HuH-7 (cell line): ENCODE data around the gene TRIM44.
"Not testable (repeated sequence)": the region's sequence is repeated elsewhere in the genome, so short reads cannot be mapped to it uniquely, and the experiment has no call there.

Source experiments
- DNase-seq: peaks from one replicate; pipeline ENCODE4 v3.0.0; 2011; ENCODE audit warnings: low spot score

The TRIM44 gene

DNA sequence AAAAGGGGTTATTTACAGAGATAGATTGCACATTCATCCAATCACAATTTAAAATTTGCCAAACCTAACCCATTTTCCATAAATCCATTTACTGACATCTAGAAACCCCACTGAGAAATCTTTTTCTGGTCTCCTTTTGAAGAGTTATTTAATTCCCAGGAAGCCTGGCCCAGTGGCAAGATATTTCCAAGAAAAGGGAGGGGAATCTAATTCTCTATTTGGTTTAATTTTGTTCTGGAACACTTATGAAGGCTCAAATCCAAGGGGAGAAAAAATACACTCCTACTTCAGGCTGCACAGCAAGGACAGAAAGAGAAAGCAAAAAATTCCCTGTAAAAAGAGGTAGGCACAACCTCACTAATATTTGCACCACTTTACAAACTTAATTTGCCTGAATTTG lies 193.1 kb downstream of the TRIM44 start:
- DNase-seq = no peak

DNA sequence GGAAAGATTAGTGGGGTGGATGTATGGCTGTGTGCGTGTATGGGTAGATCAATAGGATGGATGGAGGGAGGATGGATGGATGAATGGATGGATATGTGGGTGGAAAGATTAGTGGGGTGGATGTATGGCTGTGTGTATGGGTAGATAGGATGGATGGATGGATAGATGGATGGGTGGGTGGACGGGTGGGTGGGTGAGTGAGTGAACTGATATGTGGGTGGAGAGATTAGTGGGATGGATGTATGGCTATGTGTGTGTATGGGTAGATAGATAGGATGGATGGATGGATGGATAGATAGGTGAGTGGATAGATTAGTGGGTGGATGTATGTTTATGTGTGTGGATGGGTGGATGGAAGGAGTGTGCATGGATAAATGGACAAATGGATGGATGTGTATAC lies 193.7 kb downstream of the TRIM44 start:
- no peak for DNase-seq

DNA sequence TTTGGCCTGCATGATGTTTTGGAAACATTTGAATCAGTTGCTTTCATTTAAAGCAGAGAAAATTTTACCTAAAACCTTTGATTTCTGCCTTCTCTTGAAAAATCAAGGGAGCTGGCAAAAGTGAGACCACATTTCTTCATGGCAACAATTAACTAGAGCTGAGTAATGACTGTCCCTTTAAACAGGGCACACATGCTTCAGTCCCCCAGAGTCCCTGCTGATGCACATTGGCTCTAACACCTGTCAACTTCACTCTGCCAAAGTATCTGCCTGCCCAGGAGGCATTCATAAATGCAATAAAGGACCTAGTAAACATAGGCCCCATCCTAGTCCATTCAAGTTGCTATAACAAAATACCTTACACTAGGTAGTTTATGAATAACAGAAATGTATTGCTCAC lies 194.2 kb downstream of the TRIM44 start:
- DNase-seq = no peak

DNA sequence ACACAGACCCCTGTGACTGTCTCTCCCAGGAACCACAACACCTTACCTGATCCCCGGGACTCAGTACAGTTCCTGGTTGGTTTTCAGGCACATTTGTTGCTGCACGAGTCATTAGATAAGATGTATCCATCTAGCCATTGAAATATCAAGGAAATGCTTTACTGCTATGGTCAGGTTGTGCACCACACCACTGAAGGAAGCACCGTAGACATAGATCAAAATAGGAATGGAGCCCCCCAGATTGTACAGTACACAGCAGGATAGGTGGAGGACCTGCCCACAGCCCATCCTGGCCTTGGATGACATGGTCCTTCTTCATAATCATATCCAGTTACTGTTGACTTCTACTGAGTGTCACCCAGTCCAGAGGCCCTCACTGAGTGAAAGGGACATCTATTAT lies 195.3 kb downstream of the TRIM44 start:
- no peak for DNase-seq

DNA sequence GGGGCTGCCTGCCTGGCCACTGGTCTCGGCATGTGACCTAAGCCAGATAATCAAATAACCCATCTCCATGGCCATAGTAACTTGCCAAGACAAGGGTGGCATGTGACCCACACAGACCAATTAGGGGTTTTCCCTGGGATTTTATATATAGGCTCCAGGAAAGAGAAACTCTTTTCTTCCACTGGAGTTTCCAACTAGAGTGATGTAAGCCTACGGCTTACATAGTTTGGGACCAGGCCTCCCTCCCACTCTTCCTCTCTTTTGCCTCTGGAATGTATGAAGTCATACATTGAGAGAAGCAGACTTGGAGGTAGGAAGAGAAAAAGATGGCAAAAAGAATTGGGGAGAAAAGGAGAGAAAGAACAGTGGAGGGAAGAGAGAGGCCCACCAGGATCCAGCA lies 196.7 kb downstream of the TRIM44 start:
- no peak for DNase-seq

DNA sequence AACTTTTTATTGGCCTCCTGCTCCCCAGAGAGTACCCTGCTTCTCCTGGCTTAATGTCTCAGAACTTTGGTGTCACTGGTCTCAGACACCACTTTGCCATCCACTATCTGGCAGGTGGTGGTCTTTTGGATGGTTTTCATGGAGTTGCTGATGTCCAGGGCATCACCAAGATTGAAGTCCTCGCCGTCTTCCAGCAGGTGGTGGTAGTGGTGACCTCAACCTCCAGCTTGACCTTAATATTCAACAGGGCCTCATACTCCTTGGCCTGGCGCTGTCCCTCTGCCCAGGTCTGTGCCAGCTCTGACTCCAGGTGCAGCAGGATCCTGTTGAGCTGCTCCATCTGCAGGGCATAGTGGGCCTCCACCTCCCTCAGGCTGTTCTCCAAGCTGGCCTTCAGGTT lies 197.6 kb downstream of the TRIM44 start:
- DNase-seq = not testable (repeated sequence)

DNA sequence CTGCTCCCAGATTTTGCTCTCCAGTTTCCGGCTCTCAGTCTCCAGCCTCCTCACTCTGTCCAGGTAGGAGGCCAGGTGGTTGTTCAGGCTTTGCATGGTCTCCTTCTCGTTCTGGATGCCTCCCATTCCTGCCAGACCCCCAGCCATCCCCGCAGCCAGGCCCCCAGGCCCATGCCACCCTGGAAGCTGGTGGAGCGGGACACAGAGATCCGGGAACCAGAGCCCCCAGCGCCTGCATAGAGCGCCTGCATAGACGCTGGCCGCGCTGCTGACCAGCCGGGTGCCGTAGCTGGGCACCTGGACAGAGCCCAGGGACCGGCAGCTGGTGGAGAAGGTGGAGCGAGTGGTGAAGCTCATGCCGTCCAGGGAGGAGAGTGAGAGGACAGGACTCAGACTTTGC lies 198.6 kb downstream of the TRIM44 start:
- no peak for DNase-seq

DNA sequence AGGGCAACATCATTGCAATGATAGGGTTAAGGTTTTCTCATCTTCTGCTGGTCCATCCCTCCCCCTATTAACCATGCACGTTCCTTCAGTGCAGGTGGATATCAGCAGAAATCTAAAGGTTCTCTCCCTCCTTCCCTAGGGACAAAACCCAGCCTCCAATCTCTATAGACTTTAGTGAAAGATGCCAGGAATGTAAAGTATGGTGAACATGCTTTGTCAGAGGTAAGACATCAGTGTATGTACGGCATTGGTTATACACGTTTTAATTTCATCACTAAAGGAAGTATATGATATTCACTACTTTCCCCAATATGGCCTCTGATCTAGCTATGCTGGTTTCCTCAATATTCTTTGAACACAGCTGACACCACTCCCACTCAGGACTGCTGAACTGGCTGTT lies 200.1 kb downstream of the TRIM44 start:
- no peak for DNase-seq

DNA sequence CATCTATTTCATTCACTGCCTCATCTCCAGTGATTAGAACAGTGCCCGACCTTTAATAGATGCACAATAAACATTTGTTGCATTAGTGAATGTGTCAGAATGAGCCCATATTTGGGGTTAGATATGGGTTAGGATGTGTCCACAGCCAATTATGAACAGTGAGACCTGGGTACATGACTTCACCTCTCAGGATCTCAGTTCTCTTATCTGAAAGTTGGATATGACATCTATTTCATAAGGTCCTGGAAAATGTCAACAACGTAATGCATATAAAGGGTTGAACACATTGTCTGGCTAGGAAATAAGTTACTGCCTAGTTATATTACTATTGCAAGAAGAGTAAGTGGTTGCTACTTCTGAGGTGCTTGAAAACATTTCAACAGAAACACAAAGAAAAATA lies 201.6 kb downstream of the TRIM44 start:
- no peak for DNase-seq

DNA sequence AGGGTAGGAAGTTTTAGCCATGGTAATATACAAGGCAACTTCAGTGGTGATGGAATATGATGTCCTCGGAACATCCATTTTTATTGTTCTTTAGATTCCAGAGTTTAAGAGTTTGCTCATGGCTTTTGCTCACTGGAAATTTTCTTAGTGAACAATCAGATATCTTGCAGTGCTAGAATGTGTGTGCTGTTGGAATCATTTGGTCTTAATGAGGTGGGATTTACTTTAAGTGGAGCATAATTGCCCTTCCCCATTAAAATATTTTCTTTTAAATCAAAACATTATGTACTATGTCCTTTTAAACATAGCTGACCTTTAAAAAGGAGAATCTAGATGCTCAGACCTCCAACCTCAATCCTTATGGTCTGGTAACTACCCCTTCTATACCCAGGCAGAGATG lies 204.0 kb downstream of the TRIM44 start:
- DNase-seq = no peak
